HL-60 (cell line): ENCODE measurements around the gene CD38.

Experiments
- DNase-seq, 2 experiments: peaks; one replicate each; pipeline ENCODE4 v3.0.0-alpha.2; 2010 to 2020; ENCODE audit warnings: low read depth in 1 of 2, low spot score in 1 of 2
- H3K27ac ChIP-seq: fragments of 250-450 bp; sonication (Bioruptor Pico); replicated peaks from 2 replicates; pipeline ENCODE4 v1.5.1; 2020; ENCODE audit warnings: mild to moderate bottlenecking, moderate library complexity
- H3K27me3 ChIP-seq: fragments of 250-450 bp; sonication (Bioruptor Pico); 2 replicates; pipeline ENCODE4 v1.5.1; 2021; ENCODE audit warnings: mild to moderate bottlenecking, moderate library complexity; ENCODE audit not compliant: insufficient read depth, poor library complexity, severe bottlenecking
- H3K4me3 ChIP-seq: replicated peaks from 2 replicates; pipeline ENCODE4 v1.5.1; 2011; ENCODE audit warnings: mild to moderate bottlenecking, control low read depth, low read length; ENCODE audit not compliant: insufficient read depth
- CTCF ChIP-seq: IDR thresholded peaks from one replicate; pipeline ENCODE4 v1.5.1; 2011; ENCODE audit warnings: low read length, control low read depth, inconsistent platforms; ENCODE audit not compliant: insufficient read depth
- GABPA ChIP-seq: IDR thresholded peaks from 2 replicates; pipeline ENCODE4 v1.6.1; 2012; ENCODE audit warnings: low read depth
- POLR2AphosphoS5 ChIP-seq: IDR thresholded peaks from 2 replicates; pipeline ENCODE4 v1.6.1; 2012; ENCODE audit warnings: low read depth
- REST ChIP-seq: IDR thresholded peaks from 2 replicates; pipeline ENCODE4 v1.6.1; 2012; ENCODE audit warnings: low read depth; ENCODE audit not compliant: insufficient replicate concordance
- SPI1 ChIP-seq: IDR thresholded peaks from 2 replicates; pipeline ENCODE4 v1.6.1; 2012; ENCODE audit warnings: low read depth, mild to moderate bottlenecking, borderline replicate concordance

Gene CD38

GRCh38 chr4:15878011-15878410 is 99.9 kb downstream of the CD38 start:
- TF ChIP-seq REST (no peak), POLR2AphosphoS5 (no peak), CTCF (no peak), GABPA (no peak), SPI1 (no peak)
- Histone ChIP-seq H3K27ac (no peak overlapping the region), H3K27me3 (no peaks in the 10 kb centered on the region), H3K4me3 (no peak overlapping the region)
- no peak for DNase-seq

- no peak for DNase-seq
- H3K27ac ChIP-seq = no peak overlapping the region
- H3K27me3 ChIP-seq = no peaks in the 10 kb centered on the region
- H3K4me3 ChIP-seq = no peak overlapping the region
- TF ChIP-seq SPI1 (no peak), POLR2AphosphoS5 (no peak), REST (no peak), GABPA (no peak), CTCF (no peak)
Measured at GRCh38 chr4:15881820-15882219, 103.7 kb downstream of the CD38 start.

GRCh38 chr4:15882675-15883086 is 104.6 kb downstream of the CD38 start:
- DNase-seq = peak; percentile 50 to 66
- H3K4me3 ChIP-seq = no peak overlapping the region
- TF ChIP-seq CTCF (peak; percentile 90), POLR2AphosphoS5 (no peak)
- no peaks in the 10 kb centered on the region for H3K27me3 ChIP-seq
- no peak overlapping the region for H3K27ac ChIP-seq

- TF ChIP-seq CTCF (no peak), POLR2AphosphoS5 (no peak), REST (no peak), SPI1 (no peak), GABPA (no peak)
- DNase-seq = no peak
- H3K27ac ChIP-seq = no peak overlapping the region
- no peak overlapping the region for H3K4me3 ChIP-seq
- no peaks in the 10 kb centered on the region for H3K27me3 ChIP-seq
Measured at GRCh38 chr4:15883610-15884243, 105.6 kb downstream of the CD38 start.
